Left hindlimb (tissue), 1 donor: ENCODE results near the gene CENPW.
A peak's percentile ranks its signal among the peaks of the same experiment; 100 is the strongest.

Source experiments
- DNase-seq: peaks from one replicate; pipeline ENCODE4 v3.0.0-alpha.2; 2018

CENPW gene

GRCh38 chr6:126339796-126340609 is at the start of gene CENPW:
CENPW (plus strand) TSS chr6:126340115; CDS start chr6:126340274, 159 bp downstream.
- DNase-seq: peak; percentile 90

GRCh38 chr6:126293891-126294524 is 45.9 kb upstream of the CENPW start:
- no peak for DNase-seq

GRCh38 chr6:126300126-126300525 is 39.8 kb upstream of the CENPW start:
- no peak for DNase-seq

DNA sequence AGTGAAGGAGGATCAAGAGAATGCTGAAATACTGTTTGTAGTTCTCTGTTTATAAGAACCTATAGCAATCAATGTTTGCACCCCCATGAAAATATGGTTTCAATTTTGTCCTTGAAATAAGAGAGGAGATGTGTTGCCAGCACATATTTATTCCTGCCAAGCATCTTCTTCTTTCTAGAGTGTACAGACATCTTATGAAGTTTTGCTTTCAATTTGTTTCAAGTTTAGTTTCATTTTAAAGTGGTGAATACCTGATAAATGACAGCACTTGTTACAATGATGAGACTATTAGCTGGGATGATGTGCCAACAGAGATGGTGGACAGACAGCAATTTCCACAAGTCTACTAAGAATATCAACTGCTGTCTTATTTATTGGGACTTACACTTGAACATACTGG is 39.2 kb upstream of the CENPW start:
- DNase-seq: no peak

DNA sequence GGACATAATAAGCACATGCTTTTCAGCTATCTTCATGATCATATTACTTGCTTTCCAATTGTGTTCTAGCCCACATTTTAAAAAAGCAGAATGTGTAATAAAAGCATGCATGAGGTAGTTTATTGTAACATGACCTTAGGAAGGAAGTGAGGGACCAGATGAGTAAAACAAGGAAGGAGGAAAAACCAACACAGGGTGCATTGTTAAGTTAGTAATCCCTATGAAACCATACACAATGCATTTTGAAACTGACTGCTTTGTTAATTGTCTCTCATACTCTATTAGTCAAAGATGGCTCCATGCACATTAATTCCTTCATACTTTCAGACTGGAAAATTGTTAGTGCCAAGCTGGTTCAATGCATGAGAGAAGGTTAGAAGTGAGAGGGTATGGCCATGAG is 37.7 kb upstream of the CENPW start:
- DNase-seq: no peak

- DNase-seq: peak; percentile 73
Observed at GRCh38 chr6:126307849-126308248, 32.1 kb upstream of the CENPW start.

- peak; percentile 26 for DNase-seq
Observed at GRCh38 chr6:126308362-126308761, 31.6 kb upstream of the CENPW start.

DNA sequence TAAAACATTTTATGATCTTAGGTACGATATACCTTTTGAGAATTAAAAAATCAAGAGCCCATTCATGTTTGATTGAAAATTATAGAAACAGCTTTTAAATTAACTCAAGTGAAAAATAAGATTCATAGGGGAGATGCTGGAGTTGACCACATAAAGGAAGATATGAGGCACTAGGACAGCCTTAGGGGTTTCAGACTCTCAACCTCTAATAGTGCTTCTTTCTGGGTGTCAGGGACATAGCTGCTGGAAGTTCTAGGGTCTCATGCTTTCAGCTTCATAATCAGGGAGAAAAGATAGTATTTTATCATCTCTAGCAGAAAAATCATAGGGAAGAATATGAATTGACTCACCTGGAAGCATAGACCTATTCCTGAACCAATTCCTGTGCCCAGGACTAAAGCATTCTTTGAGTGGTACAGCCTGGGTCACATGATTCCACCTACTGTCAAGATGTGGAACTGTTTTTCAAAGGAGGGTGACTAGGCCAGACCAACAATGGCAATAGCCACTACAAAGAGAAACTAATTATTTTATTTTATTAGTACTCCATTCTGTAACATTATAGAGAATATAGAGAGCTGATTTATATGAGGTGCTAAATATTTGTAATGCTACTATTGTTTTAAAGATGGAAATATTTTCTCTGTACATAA is 27.8 kb upstream of the CENPW start:
- DNase-seq: no peak

DNA sequence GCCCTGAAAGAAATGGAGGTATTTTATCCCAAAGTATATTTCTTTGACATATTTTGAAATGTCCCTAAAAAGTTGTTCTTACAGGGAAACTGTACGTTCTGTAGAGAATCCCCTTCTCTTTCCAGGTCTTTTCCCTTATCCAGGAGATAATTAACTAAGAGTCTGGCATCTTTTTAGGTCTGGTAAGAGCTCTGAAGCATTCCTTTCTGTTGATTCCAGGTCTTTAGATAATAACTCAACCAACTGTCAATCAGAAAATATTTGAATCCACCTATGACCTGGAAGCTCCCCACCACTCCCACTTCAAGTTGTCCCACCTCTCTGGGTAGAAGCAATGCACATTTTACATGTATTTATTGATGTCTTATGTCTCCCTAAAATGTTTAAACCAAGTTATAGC is 26.0 kb upstream of the CENPW start:
- DNase-seq: no peak

DNA sequence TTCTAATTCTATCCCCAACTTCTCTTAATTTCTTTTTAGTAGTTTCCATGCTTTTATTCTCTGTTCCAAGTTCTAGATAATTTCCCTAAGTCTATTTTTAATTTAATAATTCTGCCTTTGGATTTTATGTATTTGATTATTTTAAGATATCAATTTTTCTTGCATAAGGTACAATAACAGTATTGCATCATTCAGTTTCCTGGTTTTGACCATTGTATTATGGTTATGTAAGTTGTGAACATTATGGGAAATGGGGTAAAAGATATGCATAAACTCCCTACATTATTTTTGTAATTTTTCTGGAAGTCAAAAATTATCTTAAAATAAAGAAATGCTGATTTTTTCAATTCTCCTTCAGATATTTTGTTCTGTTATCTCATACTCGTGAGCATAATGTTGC is 21.1 kb upstream of the CENPW start:
- no peak for DNase-seq

DNA sequence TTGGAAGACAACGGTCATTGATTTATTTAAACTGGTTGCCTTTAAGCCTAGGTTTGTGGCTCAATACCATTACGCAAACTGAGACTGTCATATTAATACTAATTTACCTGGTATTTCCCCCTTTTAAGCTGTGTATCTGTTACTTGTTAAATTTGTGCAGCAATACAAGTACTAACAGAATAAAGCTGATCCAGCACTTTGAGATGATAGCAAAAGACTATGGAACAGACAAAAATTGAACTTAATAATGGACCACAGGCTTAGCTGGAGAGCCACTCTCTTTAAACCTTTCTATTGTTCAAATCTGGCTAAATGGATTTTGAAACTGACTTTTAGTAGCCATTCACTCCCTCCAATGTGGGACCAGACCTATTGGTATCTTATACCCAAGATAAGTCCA is 6.2 kb upstream of the CENPW start:
- DNase-seq: no peak

DNA sequence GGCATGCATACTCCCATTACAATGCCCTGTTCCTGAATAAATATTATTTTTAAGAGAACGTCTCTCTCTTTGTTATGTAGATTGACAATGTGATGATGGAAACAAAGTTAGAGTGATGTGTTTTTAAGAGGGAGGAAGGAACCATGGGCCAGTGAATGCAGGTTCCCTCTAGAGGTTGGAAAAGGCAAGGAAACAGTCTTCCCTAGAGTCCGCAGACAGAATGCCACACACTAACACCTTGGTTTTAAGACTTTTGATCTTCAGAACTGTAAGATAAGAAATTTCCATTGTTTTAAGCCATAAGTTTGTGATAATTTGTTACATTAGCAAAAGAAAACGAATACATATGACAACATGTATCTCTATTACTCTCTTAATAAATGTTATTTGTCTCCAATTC is 4.7 kb upstream of the CENPW start:
- no peak for DNase-seq

DNA sequence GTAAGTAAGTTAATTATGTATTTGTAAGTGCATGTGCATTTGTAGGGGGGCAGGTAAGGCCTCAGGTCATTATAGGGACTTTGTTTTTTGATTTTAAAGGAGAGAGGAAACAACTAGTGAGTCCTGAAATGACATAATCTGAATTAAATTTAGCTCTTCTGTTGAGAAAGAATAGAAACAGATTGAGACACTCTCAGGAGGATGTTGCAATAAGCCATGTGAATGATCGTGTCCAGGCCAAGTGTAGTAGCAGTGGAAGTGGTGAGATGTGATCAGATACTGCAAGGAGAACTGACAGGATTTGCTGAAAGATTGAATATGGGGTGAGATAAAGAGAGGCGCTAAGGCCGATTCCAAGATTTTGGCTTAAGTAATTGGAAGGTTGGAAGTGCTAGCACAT is 2.6 kb upstream of the CENPW start:
- no peak for DNase-seq

DNA sequence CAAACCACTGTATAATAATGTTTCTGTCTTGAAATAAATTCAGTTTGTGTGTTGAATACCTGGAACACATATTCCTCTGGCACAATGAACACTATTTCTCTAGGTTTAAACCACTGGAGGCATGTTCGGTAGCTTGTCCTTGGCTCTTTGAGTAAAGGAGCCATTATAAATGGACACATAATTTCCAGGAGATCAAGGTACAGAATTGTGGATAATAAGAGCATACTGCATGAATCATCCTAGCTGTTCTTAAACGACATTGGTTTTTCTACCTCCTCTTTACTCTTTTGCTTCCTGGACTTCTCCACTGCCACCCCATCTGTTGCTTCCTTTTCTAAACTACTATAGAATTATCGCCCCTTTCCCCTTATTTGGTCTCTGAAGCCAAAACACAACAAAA is 1.2 kb downstream of the CENPW start:
- no peak for DNase-seq

DNA sequence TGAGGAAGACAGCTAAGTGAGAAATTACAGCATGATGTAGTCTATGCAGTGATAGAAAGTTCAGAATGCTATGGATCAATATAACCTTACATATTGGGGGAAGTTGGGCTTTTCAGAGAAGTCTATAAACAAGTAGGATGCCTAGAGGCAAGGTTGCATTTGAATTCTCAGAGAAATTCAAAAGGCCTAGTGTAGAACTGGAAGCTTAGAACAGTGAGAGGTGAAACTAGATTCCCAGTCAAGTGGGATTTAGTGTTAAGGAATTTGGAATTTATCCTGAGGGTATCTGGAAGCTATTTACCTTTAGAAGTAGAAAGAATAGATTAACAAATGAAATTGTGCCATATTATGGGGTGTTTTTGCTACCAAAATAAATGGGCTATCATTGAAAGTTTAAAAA is 4.3 kb downstream of the CENPW start:
- no peak for DNase-seq

DNA sequence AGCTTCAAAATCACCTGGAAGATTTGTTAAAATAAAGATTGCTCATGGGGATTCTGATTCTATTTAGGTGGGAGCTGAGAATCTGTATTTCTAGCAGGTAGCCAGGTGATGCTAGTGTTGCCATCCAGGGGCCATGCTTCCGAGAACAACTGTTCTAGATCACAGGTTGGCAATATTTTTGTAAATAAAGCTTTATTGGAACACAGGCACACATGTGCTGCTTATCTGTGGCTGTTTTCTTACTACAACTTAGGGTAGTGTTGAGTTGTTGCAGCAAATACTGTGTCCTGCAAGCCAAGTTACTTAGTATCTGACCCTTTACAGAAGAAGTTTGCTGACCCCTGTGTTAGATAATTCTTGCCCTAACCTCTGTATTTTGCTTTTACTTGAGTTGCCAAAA is 12.0 kb downstream of the CENPW start:
- DNase-seq: no peak

- no peak for DNase-seq
Observed at GRCh38 chr6:126352514-126352913, 12.6 kb downstream of the CENPW start.

DNA sequence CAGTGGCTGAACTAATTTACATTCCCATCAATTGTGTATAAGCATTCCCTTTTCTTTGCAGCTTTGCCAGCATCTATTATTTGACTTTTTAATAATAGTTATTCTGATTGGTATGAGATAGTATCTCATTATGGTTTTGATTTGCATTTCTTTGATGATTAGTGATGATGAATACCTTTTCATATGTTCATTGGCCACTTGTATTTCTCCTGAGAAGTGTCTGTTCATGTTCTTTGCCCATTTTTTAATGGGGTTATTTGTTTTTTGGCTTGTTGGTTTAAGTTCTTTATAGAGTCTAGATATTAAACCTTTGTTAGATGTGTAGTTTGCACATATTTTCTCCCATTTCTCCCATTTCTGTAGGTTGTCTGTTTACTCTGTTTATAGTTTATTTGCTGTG is 16.6 kb downstream of the CENPW start:
- DNase-seq: no peak

GRCh38 chr6:126359936-126360537 is 20.1 kb downstream of the CENPW start:
- DNase-seq: no peak

GRCh38 chr6:126361832-126362440 is 22.0 kb downstream of the CENPW start:
- no peak for DNase-seq

DNA sequence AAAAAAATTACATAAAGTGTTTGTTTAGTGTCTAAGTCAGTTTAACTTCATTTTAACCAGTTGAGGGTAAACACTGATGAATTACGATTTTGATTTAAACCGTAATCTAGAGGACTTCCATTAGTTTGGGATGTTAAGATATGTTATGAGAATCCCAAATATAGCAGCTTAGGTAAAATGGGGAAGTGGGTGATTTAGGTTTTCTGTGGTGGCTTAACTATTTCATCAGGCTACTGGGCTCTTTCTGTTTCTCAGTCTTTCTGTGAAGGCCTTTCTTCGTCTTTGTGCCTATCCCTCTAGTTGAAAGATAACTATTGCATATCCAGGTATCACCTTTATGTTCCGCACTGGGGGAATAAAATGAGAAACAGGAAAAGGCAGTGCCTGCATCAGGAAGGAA is 27.9 kb downstream of the CENPW start:
- no peak for DNase-seq

DNA sequence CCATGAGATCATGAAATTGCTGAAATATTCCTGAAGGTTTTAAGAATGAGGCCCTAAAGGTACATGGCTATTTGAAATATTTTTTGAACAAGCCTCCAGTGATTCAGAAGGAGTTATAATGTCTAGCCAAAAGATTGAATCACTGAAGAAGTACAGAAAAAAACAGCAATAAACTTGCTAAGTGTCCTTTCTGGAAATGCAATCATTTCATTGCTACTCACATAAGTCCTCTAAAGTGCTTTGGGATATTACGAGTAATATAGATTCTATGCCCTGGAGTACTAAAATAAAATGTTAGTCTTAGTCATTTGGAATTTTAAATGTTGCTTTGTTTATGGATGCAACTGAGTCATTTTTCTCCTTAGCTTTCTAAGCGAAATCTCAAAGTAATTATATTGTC is 32.7 kb downstream of the CENPW start:
- DNase-seq: no peak

DNA sequence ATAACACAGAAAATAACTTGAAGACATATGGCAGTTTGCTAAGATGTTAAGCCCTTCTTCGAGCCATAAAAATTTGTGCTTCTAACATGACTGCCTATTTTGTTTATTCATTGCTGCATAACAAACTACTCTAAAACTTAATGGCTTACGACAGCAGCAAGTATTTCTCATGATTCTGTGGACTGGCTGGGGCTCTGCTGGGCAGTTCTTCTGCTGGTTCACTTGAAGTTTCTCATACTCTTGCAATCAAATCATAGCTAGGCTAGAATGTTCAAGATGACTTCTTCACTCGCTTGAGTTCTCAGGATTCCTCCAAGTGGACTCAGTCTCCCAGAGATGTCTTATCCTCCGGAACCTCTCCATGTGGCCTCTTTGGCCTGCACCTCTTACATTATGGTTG is 33.4 kb downstream of the CENPW start:
- DNase-seq: no peak
